GM23338 (cell line): ENCODE measurements around the gene MEGF11. TPM values are rescaled to one million over a fixed set of nuclear protein-coding genes. Genes with fewer than 3 reads are reported as not detected.

Experiments
- ATAC-seq: fragments of 200-7000 bp; cut with Tn5 transposase; 3 replicates; pipeline ENCODE4 v1.9.1; 2020
- DNase-seq: peaks from one replicate; pipeline ENCODE4 v3.0.0-alpha.2; 2015; ENCODE audit warnings: low spot score
- H2AFZ ChIP-seq: fragments of 200-600 bp; sonication (generic); 2 replicates; pipeline ENCODE4 v1.8.0; 2016; ENCODE audit warnings: antibody characterized with exemption, mild to moderate bottlenecking, moderate library complexity
- H3F3A ChIP-seq: fragments of 200-600 bp; sonication (generic); replicated peaks from 2 replicates; pipeline ENCODE4 v1.8.0; 2017; ENCODE audit warnings: antibody characterized with exemption, mixed run types, low read depth
- H3K27ac ChIP-seq: fragments of 200-600 bp; sonication (generic); 2 replicates; pipeline ENCODE4 v1.6.1; 2016; ENCODE audit warnings: low read depth
- H3K27me3 ChIP-seq: fragments of 200-600 bp; sonication (generic); 2 replicates; pipeline ENCODE4 v1.8.0; 2016; ENCODE audit warnings: mild to moderate bottlenecking, mixed run types, moderate library complexity; ENCODE audit not compliant: insufficient read depth
- H3K36me3 ChIP-seq: fragments of 200-600 bp; sonication (generic); 2 replicates; pipeline ENCODE4 v1.8.0; 2016; ENCODE audit warnings: mild to moderate bottlenecking; ENCODE audit not compliant: insufficient read depth
- H3K4me1 ChIP-seq: fragments of 200-600 bp; sonication (generic); 2 replicates; pipeline ENCODE4 v1.8.0; 2016; ENCODE audit warnings: mild to moderate bottlenecking, moderate library complexity; ENCODE audit not compliant: insufficient read depth
- H3K4me2 ChIP-seq: fragments of 200-600 bp; sonication (generic); 2 replicates; pipeline ENCODE4 v1.7.1; 2017; ENCODE audit warnings: mixed run types
- H3K4me3 ChIP-seq: fragments of 200-600 bp; sonication (generic); 2 replicates; pipeline ENCODE4 v1.6.1; 2016; ENCODE audit warnings: mixed run types
- H3K79me2 ChIP-seq: fragments of 200-600 bp; sonication (generic); replicated peaks from 2 replicates; pipeline ENCODE4 v1.8.0; 2017; ENCODE audit warnings: mild to moderate bottlenecking; ENCODE audit not compliant: insufficient read depth
- H3K9me2 ChIP-seq: fragments of 200-600 bp; sonication (generic); 2 replicates; pipeline ENCODE4 v1.8.0; 2017; ENCODE audit not compliant: insufficient read depth
- H4K20me1 ChIP-seq: fragments of 200-600 bp; sonication (generic); replicated peaks from 2 replicates; pipeline ENCODE4 v1.8.0; 2017; ENCODE audit warnings: mild to moderate bottlenecking; ENCODE audit not compliant: insufficient read depth
- H3K27ac Mint-ChIP-seq: 2 replicates; pipeline ENCODE4 v1.8.0; 2020; ENCODE audit warnings: inconsistent platforms, mild to moderate bottlenecking, moderate library complexity, mixed read lengths
- H3K27me3 Mint-ChIP-seq: 3 replicates; pipeline ENCODE4 v1.8.0; 2022; ENCODE audit warnings: low read depth, mild to moderate bottlenecking, moderate library complexity, mixed read lengths, inconsistent platforms; ENCODE audit not compliant: insufficient read depth, poor library complexity
- H3K36me3 Mint-ChIP-seq: 3 replicates; pipeline ENCODE4 v1.8.0; 2021; ENCODE audit warnings: low read depth, mild to moderate bottlenecking, inconsistent platforms, moderate library complexity, mixed read lengths
- H3K4me1 Mint-ChIP-seq: 3 replicates; pipeline ENCODE4 v1.8.0; 2020; ENCODE audit warnings: mild to moderate bottlenecking, inconsistent platforms, mixed read lengths
- H3K4me3 Mint-ChIP-seq: 3 replicates; pipeline ENCODE4 v1.8.0; 2021; ENCODE audit warnings: moderate library complexity, mild to moderate bottlenecking, inconsistent platforms, mixed read lengths
- H3K9me3 Mint-ChIP-seq: 3 replicates; pipeline ENCODE4 v1.8.0; 2020; ENCODE audit warnings: moderate library complexity, mild to moderate bottlenecking, inconsistent platforms, mixed read lengths
- CTCF ChIP-seq, 2 experiments: fragments of 200-600 bp in 1 of 2; sonication (generic) in 1 of 2; conservative IDR thresholded peaks; 2 replicates each; pipeline versions ENCODE4 v1.5.1 to v1.6.1; 2016 to 2017; ENCODE audit warnings: antibody characterized with exemption in 2 of 2, low read depth in 2 of 2, mild to moderate bottlenecking in 2 of 2, moderate library complexity in 1 of 2
- EZH2 ChIP-seq: fragments of 200-600 bp; sonication (generic); IDR thresholded peaks from one replicate; pipeline ENCODE4 v1.8.0; 2017; ENCODE audit warnings: antibody characterized with exemption, mild to moderate bottlenecking, low read depth; ENCODE audit not compliant: unreplicated experiment
- EZH2phosphoT487 ChIP-seq: fragments of 200-600 bp; sonication (generic); IDR thresholded peaks from one replicate; pipeline ENCODE4 v1.8.1; 2018; ENCODE audit warnings: antibody characterized with exemption; ENCODE audit not compliant: unreplicated experiment
- NANOG ChIP-seq: IDR thresholded peaks from 2 replicates; pipeline ENCODE4 v1.6.1; 2016; ENCODE audit warnings: antibody characterized with exemption, borderline replicate concordance
- POLR2AphosphoS5 ChIP-seq: IDR thresholded peaks from 2 replicates; pipeline ENCODE4 v1.6.1; 2016; ENCODE audit warnings: antibody characterized with exemption, low read depth
- REST ChIP-seq: IDR thresholded peaks from one replicate; pipeline ENCODE4 v1.6.1; 2018; ENCODE audit warnings: antibody characterized with exemption; ENCODE audit not compliant: unreplicated experiment
- ZNF114 ChIP-seq: fragments of 250-450 bp; sonication (Bioruptor Pico); IDR thresholded peaks from 2 replicates; pipeline ENCODE4 v1.5.0; 2020; ENCODE audit warnings: mild to moderate bottlenecking, moderate library complexity
- ZNF331 ChIP-seq: fragments of 250-450 bp; sonication (Bioruptor Pico); IDR thresholded peaks from 2 replicates; pipeline ENCODE4 v1.5.0; 2020; ENCODE audit warnings: low read depth, mild to moderate bottlenecking, moderate library complexity
- polyA plus RNA-seq: library from polyadenylated mRNA; unstranded; fragments of >200 nt; fragmentation: Nextera tagmentation; extraction: Ambion mirVana; gene quantifications from 2 replicates; pipeline ENCODE4 v1.2.1, GENCODE V29; 2016
- total RNA-seq: library from RNA; depleted of rRNA; stranded (reverse); fragments of >200 nt; shearing (Covaris generic); gene quantifications from 2 replicates; pipeline ENCODE4 v1.2.3, GENCODE V29; 2014

Gene MEGF11
- total and polyA plus RNA-seq, 2 experiments from 2014 or later = 1.3 to 1.9 TPM

- Mint-ChIP-seq H3K36me3 (peaks cover 41% of the 10 kb centered on the region), H3K4me3 (no peak overlapping the region), H3K9me3 (no peaks in the 10 kb centered on the region), H3K4me1 (peaks cover 6% of the 10 kb centered on the region; the same call in 2 of the 3 replicates), H3K27me3 (no peaks in the 10 kb centered on the region), H3K27ac (no peak overlapping the region)
- Histone ChIP-seq H3F3A (no peaks in the 10 kb centered on the region), H3K4me2 (no peak overlapping the region), H3K27me3 (no peaks in the 10 kb centered on the region), H3K4me1 (no peaks in the 10 kb centered on the region), H4K20me1 (peaks cover 38% of the 10 kb centered on the region), H3K27ac (no peak overlapping the region), H3K9me2 (no peaks in the 10 kb centered on the region), H3K79me2 (peaks cover 56% of the 10 kb centered on the region), H2AFZ (no peak overlapping the region), H3K36me3 (peaks cover 35% of the 10 kb centered on the region), H3K4me3 (no peak overlapping the region)
- ATAC-seq (no peak), DNase-seq (no peak)
- TF ChIP-seq ZNF114 (CRISPR knock-in tag) (no peak), NANOG (no peak)
Measured at GRCh38 chr15:65877749-65878148, 375.8 kb downstream of the MEGF11 start.

- Mint-ChIP-seq H3K36me3 (peaks cover 36% of the 10 kb centered on the region), H3K27me3 (no peaks in the 10 kb centered on the region), H3K4me3 (no peak overlapping the region), H3K27ac (no peak overlapping the region), H3K4me1 (peaks cover 6% of the 10 kb centered on the region; the same call in 2 of the 3 replicates), H3K9me3 (no peaks in the 10 kb centered on the region)
- peaks cover 33% of the 10 kb centered on the region for H4K20me1 ChIP-seq
- no peak overlapping the region for H3K27ac ChIP-seq
- no peak overlapping the region for H3K4me3 ChIP-seq
- H3K27me3 ChIP-seq = no peaks in the 10 kb centered on the region
- H3K9me2 ChIP-seq = no peaks in the 10 kb centered on the region
- TF ChIP-seq REST (no peak), CTCF (conservative IDR thresholded peaks at IDR 0.05; ENCODE audit: low read depth in 2 of 2) (no peak), EZH2phosphoT487 (no peak), EZH2 (no peak), ZNF331 (no peak), POLR2AphosphoS5 (no peak)
- peaks cover 75% of the 10 kb centered on the region for H3K79me2 ChIP-seq
- H3K36me3 ChIP-seq = peaks cover 33% of the 10 kb centered on the region
- ATAC-seq = no peak
- DNase-seq = no peak
- H3K4me2 ChIP-seq = no peak overlapping the region
- H3K4me1 ChIP-seq = peaks cover 7% of the 10 kb centered on the region
- no peaks in the 10 kb centered on the region for H3F3A ChIP-seq
- no peak overlapping the region for H2AFZ ChIP-seq
Measured at GRCh38 chr15:65875458-65875857, 378.1 kb downstream of the MEGF11 start.
